PC-9 (cell line): ENCODE data around the gene SNX25.

Experiments used
- EZH2 ChIP-seq: fragments of 200-600 bp; sonication (generic); IDR thresholded peaks from 2 replicates; pipeline ENCODE4 v1.8.0; 2017; ENCODE audit warnings: antibody characterized with exemption, low read depth
- TF ChIP-seq, protein P1 (sequence below): fragments of 200-600 bp; sonication (generic); conservative IDR thresholded peaks from 2 replicates; pipeline ENCODE4 v1.6.1; 2017; ENCODE audit warnings: mixed run types, antibody characterized with exemption, mild to moderate bottlenecking, moderate library complexity

DNA sequence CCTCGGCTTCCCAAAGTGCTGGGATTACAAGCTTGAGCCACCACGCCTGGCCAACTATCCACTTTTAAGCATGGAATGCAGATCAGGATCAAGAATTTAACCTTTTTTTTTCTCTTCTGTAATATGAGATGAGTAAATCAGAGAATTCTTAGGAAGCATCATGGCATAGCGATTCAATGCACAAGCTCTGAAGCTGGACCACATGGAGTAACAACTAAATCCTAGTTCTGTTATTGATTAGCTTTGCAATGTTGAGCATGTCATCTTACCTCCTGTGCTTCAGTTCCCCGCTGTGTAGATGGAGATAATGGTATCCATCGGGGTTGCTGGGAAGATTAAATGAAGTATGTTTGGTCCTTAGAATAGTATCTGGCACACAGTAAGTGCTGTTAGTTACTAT, 1.9 kb upstream of the SNX25 start:
- TF ChIP-seq, protein P1, sequence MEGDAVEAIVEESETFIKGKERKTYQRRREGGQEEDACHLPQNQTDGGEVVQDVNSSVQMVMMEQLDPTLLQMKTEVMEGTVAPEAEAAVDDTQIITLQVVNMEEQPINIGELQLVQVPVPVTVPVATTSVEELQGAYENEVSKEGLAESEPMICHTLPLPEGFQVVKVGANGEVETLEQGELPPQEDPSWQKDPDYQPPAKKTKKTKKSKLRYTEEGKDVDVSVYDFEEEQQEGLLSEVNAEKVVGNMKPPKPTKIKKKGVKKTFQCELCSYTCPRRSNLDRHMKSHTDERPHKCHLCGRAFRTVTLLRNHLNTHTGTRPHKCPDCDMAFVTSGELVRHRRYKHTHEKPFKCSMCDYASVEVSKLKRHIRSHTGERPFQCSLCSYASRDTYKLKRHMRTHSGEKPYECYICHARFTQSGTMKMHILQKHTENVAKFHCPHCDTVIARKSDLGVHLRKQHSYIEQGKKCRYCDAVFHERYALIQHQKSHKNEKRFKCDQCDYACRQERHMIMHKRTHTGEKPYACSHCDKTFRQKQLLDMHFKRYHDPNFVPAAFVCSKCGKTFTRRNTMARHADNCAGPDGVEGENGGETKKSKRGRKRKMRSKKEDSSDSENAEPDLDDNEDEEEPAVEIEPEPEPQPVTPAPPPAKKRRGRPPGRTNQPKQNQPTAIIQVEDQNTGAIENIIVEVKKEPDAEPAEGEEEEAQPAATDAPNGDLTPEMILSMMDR, result no peak
- TF ChIP-seq EZH2, result no peak
